Calu3 (cell line): Measurements from ENCODE around the gene SMIM14. TPM values are rescaled to one million over a fixed set of nuclear protein-coding genes. Genes with fewer than 3 reads are reported as not detected.

Source experiments
- BruUV-seq: library from RNA; stranded (reverse); fragments of 400-500 nt; replicated peaks from 2 replicates; lab custom pipeline; 2021; lab: Mats Ljungman, UMichigan
- CTCF ChIA-PET: fragments of 300-600 bp; sonication (Branson Sonifier 250); formaldehyde crosslinking; loops from one replicate; lab custom pipeline; 2022; ENCODE audit warnings: antibody characterized with exemption; lab: Charles Lee
- DNase-seq: peaks from one replicate; pipeline ENCODE4 v3.0.0; 2022
- H3K27ac Mint-ChIP-seq: one replicate; pipeline ENCODE4 v1.8.0; 2022; ENCODE audit warnings: mixed read lengths; ENCODE audit not compliant: unreplicated experiment
- H3K27me3 Mint-ChIP-seq: one replicate; pipeline ENCODE4 v1.8.0; 2022; ENCODE audit warnings: mixed read lengths; ENCODE audit not compliant: unreplicated experiment
- H3K36me3 Mint-ChIP-seq: one replicate; pipeline ENCODE4 v1.8.0; 2022; ENCODE audit warnings: mild to moderate bottlenecking, moderate library complexity, mixed read lengths; ENCODE audit not compliant: insufficient read depth, unreplicated experiment
- H3K4me1 Mint-ChIP-seq: one replicate; pipeline ENCODE4 v1.8.0; 2022; ENCODE audit warnings: mild to moderate bottlenecking, low read depth, mixed read lengths; ENCODE audit not compliant: unreplicated experiment
- H3K4me3 Mint-ChIP-seq: one replicate; pipeline ENCODE4 v1.8.0; 2022; ENCODE audit warnings: mild to moderate bottlenecking, low read depth, moderate library complexity, mixed read lengths; ENCODE audit not compliant: unreplicated experiment
- H3K9me3 Mint-ChIP-seq: one replicate; pipeline ENCODE4 v1.8.0; 2022; ENCODE audit warnings: low read depth, mixed read lengths; ENCODE audit not compliant: unreplicated experiment
- intact Hi-C: fragments of 100-400 bp; cut with micrococcal nuclease; formaldehyde crosslinking; loops from one replicate; pipeline ENCODE4 v1.10.0; 2022; ENCODE audit not compliant: unreplicated experiment
- total RNA-seq: library from RNA; stranded (reverse); gene quantifications from 2 replicates; pipeline ENCODE4 v1.2.3, GENCODE V29; 2022
- TF ChIP-seq, protein P1 (sequence below): fragments of 200-600 bp; IDR thresholded peaks from one replicate; pipeline ENCODE4 v1.8.0; 2022; ENCODE audit warnings: antibody characterized with exemption; ENCODE audit not compliant: unreplicated experiment

The SMIM14 gene
- total RNA-seq, 1 experiment from 2014 or later = 22.2 TPM

DNA sequence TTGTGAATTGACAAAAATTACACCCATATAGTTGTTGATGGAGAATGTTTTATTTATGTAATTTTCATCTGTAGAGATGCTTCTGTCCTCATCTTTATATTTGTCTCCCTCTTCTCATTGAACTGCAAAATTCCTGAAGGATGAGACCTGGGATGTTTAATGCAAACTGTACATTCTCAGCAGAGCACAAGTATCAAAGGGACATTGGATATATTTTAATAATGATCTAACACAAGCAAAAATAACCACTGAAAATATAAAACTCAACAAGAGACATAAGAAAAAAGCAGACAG, 140.0 kb downstream of the SMIM14 start:
- Mint-ChIP-seq H3K27me3 (no peaks in the 10 kb centered on the region), H3K27ac (no peak overlapping the region), H3K4me1 (peaks cover 7% of the 10 kb centered on the region), H3K36me3 (peaks cover 40% of the 10 kb centered on the region), H3K9me3 (no peaks in the 10 kb centered on the region), H3K4me3 (no peak overlapping the region)
- DNase-seq = no peak
- CTCF ChIA-PET = interaction anchor here (0.6 kb wide), 1 partner anchor 446 kb away, joined by 5 read pairs; no protein-coding TSS in a partner anchor
- BruUV-seq = no TSS peak
- TF ChIP-seq, protein P1, sequence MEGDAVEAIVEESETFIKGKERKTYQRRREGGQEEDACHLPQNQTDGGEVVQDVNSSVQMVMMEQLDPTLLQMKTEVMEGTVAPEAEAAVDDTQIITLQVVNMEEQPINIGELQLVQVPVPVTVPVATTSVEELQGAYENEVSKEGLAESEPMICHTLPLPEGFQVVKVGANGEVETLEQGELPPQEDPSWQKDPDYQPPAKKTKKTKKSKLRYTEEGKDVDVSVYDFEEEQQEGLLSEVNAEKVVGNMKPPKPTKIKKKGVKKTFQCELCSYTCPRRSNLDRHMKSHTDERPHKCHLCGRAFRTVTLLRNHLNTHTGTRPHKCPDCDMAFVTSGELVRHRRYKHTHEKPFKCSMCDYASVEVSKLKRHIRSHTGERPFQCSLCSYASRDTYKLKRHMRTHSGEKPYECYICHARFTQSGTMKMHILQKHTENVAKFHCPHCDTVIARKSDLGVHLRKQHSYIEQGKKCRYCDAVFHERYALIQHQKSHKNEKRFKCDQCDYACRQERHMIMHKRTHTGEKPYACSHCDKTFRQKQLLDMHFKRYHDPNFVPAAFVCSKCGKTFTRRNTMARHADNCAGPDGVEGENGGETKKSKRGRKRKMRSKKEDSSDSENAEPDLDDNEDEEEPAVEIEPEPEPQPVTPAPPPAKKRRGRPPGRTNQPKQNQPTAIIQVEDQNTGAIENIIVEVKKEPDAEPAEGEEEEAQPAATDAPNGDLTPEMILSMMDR = no peak
- intact Hi-C loops = no loop called here

DNA sequence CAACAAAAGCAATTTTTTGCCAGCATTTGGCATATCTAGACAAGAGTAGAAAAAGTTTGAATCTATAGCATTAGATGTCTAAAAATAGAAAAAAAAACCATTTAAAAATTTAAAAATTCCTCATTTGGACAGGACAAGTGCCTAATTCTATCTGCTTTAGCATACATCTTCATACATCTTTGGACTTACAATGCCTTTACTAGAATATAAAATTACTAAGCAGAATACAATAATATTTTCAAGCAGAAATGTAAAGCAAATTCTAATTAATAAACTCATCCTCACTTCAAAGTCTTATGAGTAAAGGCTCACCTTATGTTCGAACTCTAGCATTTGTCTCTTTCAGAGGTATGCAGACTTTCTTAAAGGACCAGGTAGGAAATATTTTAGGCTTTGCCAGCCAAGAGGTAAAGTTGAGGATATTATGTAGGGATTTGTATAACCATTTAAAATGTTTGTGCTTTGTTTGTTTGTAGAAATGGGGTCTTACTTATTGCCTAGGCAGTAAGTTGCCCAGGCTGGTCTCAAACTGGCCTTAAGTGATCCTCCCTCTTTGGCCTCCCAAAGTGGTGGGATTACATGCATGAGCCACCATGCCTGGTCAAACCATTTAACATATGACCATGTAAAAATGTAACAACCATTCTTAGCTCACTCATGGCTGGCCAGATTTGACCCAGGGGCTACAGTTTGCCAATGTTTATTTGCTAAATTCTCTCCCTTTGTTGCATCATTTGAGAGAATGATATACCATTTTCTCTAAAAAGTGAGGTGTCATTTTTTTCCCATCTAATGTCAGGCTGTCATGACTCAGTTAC, 140.5 kb downstream of the SMIM14 start:
- no peak for DNase-seq
- BruUV-seq = no TSS peak
- Mint-ChIP-seq H3K4me3 (no peak overlapping the region), H3K9me3 (no peaks in the 10 kb centered on the region), H3K36me3 (peaks cover 40% of the 10 kb centered on the region), H3K4me1 (peaks cover 7% of the 10 kb centered on the region), H3K27me3 (no peaks in the 10 kb centered on the region), H3K27ac (no peak overlapping the region)
- intact Hi-C loops = no loop called here
- TF ChIP-seq, protein P1 = no peak
- CTCF ChIA-PET = interaction anchor here (0.6 kb wide), 1 partner anchor 446 kb away, joined by 5 read pairs; no protein-coding TSS in a partner anchor

Other genes starting within 250 kb of the SMIM14 start
- gene KLB, start 231.9 kb downstream of the SMIM14 start, total RNA-seq = 0.07 and 0.09 TPM in 2 replicates
- gene RPL9, start 179.9 kb downstream of the SMIM14 start, total RNA-seq = 421 and 485 TPM in 2 replicates
- 10.0 and 12.9 TPM in 2 replicates for gene LIAS, start 179.8 kb downstream of the SMIM14 start, total RNA-seq
- gene UGDH, start 111.4 kb downstream of the SMIM14 start, total RNA-seq = 71.8 and 77.3 TPM in 2 replicates
- 66.9 and 77.7 TPM in 2 replicates for gene UBE2K, start 59.3 kb upstream of the SMIM14 start, total RNA-seq